ENCODE measurements around the gene RPIA.

DNA sequence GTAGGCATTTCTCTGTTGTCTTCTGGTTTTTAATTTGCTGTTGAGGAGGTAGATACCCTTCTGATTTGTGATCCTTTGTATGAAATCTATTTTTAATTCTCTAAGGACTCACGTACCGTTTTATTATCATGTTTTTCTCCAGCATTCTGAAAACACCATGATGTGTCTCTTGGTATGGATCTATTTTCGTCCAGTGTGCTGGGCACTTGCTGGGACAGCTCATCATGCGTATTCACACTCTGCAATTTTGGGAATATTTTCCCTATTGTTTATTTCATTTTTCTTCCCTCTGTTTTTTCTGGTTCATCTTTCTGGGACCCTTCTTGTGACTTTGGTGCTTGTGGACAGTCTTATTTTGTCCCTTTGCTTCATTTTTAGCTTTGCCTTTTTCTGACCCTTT, 21.9 kb downstream of the RPIA start:
- TF ChIP-seq CTCF (IDR thresholded peaks at IDR 0.05) (no peak), POLR2A (IDR thresholded peaks at IDR 0.05) (no peak)
